Left ventricle myocardium inferior (tissue), 1 donor: ENCODE results near the gene COL21A1. TPM values are rescaled to one million over a fixed set of nuclear protein-coding genes. Genes with fewer than 3 reads are reported as not detected.

Experiments used
- DNase-seq: peaks from one replicate; pipeline ENCODE4 v3.0.0-alpha.2; 2020
- H3K27ac ChIP-seq: fragments of 200-600 bp; replicated peaks from 2 replicates; pipeline ENCODE4 v1.8.0; 2021
- H3K27me3 ChIP-seq: fragments of 200-600 bp; 2 replicates; pipeline ENCODE4 v1.8.0; 2021; ENCODE audit warnings: low read depth
- H3K36me3 ChIP-seq: fragments of 200-600 bp; 2 replicates; pipeline ENCODE4 v1.8.0; 2021
- H3K4me1 ChIP-seq: fragments of 200-600 bp; 2 replicates; pipeline ENCODE4 v1.8.0; 2021
- H3K4me3 ChIP-seq: fragments of 200-600 bp; 2 replicates; pipeline ENCODE4 v1.8.0; 2021; ENCODE audit warnings: mild to moderate bottlenecking, moderate library complexity
- H3K9me3 ChIP-seq: fragments of 200-600 bp; replicated peaks from 2 replicates; pipeline ENCODE4 v1.8.0; 2021
- intact Hi-C: fragments of 100-400 bp; cut with micrococcal nuclease; formaldehyde crosslinking; loops from one replicate; pipeline ENCODE4 v1.11.0; 2022
- total RNA-seq: library from RNA; stranded (reverse); fragmentation: NEBNext Ultra II Directional; extraction: Animal tissue kit (Norgen Biotek cat#: 25700); gene quantifications from one replicate; pipeline ENCODE4 v1.2.1, GENCODE V29; 2021
- TF ChIP-seq, protein P1 (sequence below): fragments of 200-600 bp; IDR thresholded peaks from 2 replicates; pipeline ENCODE4 v1.8.0; 2021; ENCODE audit warnings: antibody characterized with exemption, mild to moderate bottlenecking, borderline replicate concordance
- donor health status: DM: no; HTN: yes; CAD: no; lungs with severe emphysema.

Gene COL21A1
- total RNA-seq, 1 donor from 2014 or later, result 54.3 TPM

DNA sequence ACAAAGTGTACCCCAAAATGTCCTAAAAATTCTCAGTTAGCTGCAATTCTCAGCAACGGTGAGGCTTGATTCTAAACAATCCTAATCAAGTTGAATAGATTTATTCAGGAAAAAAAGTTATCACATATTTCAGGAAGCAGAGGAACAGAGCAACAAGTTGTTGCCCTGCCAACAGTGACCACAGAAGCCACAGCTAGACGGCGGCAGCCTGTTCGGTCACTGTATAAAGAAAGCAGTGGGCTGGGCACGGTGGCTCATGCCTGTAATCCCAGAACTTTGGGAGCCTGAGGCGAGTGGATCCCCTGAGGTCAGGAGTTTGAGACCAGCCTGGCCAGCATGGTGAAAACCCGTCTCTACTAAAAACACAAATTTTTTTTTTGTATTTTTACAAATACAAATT, 200.8 kb downstream of the COL21A1 start:
- no peaks in the 10 kb centered on the region for H3K36me3 ChIP-seq
- no peak overlapping the region for H3K27ac ChIP-seq
- intact Hi-C loops, result no loop called here
- peak; percentile 15 for DNase-seq
- H3K9me3 ChIP-seq, result no peaks in the 10 kb centered on the region
- no peak overlapping the region for H3K4me3 ChIP-seq
- TF ChIP-seq, protein P1, sequence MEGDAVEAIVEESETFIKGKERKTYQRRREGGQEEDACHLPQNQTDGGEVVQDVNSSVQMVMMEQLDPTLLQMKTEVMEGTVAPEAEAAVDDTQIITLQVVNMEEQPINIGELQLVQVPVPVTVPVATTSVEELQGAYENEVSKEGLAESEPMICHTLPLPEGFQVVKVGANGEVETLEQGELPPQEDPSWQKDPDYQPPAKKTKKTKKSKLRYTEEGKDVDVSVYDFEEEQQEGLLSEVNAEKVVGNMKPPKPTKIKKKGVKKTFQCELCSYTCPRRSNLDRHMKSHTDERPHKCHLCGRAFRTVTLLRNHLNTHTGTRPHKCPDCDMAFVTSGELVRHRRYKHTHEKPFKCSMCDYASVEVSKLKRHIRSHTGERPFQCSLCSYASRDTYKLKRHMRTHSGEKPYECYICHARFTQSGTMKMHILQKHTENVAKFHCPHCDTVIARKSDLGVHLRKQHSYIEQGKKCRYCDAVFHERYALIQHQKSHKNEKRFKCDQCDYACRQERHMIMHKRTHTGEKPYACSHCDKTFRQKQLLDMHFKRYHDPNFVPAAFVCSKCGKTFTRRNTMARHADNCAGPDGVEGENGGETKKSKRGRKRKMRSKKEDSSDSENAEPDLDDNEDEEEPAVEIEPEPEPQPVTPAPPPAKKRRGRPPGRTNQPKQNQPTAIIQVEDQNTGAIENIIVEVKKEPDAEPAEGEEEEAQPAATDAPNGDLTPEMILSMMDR, result no peak
- no peaks in the 10 kb centered on the region for H3K27me3 ChIP-seq
- H3K4me1 ChIP-seq, result no peaks in the 10 kb centered on the region

- Histone ChIP-seq H3K27me3 (no peaks in the 10 kb centered on the region), H3K9me3 (no peaks in the 10 kb centered on the region), H3K27ac (no peak overlapping the region), H3K36me3 (no peaks in the 10 kb centered on the region), H3K4me3 (no peak overlapping the region), H3K4me1 (no peaks in the 10 kb centered on the region)
- TF ChIP-seq, protein P1, result no peak
- intact Hi-C loops, result no loop called here
- no peak for DNase-seq
Measured at GRCh38 chr6:56043761-56044160, 203.6 kb downstream of the COL21A1 start.

GRCh38 chr6:56043076-56043475, 204.3 kb downstream of the COL21A1 start:
- intact Hi-C loops, result no loop called here
- Histone ChIP-seq H3K27ac (no peak overlapping the region), H3K4me3 (no peak overlapping the region), H3K9me3 (no peaks in the 10 kb centered on the region), H3K4me1 (no peaks in the 10 kb centered on the region), H3K36me3 (no peaks in the 10 kb centered on the region), H3K27me3 (no peaks in the 10 kb centered on the region)
- DNase-seq, result no peak
- TF ChIP-seq, protein P1, result no peak

DNA sequence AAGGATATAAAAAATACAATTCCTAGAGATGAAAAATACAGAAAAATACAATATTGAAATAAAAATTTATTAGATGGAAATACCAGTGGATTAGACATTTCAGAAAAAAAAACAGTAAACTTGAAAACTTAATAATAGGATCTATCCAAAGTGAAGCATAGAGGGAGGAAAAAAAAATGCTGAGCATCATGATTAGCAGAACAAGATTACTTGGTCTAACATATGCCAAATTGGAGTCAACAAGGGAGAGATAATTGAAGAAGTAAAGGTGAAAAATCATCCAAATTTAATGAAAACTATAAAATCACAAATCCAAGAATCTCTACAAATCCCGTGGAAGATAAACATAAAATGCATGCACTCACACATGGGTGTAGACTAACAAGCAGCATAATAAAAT, 205.8 kb downstream of the COL21A1 start:
- Histone ChIP-seq H3K27ac (no peak overlapping the region), H3K36me3 (no peaks in the 10 kb centered on the region), H3K4me1 (no peaks in the 10 kb centered on the region), H3K27me3 (no peaks in the 10 kb centered on the region), H3K9me3 (no peaks in the 10 kb centered on the region), H3K4me3 (no peak overlapping the region)
- TF ChIP-seq, protein P1, result no peak
- DNase-seq, result no peak
- intact Hi-C loops, result no loop called here

DNA sequence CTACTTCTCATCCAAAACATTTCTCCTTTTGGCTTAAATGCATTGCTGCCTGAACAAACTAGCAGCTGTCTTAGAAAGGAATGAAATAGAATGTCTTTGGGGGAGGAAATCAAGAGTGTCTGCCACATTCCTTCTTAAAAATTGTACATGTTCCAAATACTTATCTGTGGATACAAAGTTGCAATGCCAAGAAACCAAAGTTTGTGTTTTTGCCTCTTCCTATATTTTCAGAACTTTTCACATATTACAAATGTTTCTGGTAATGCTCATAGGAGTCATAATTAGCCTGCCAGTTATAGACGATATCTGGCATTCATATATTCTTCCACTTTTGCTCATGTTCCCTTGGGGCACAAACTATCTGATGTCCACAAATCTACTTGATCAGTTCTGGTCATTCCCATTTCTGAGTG, 206.5 kb downstream of the COL21A1 start:
- intact Hi-C loops, result no loop called here
- Histone ChIP-seq H3K27me3 (no peaks in the 10 kb centered on the region), H3K4me3 (no peak overlapping the region), H3K27ac (no peak overlapping the region), H3K9me3 (no peaks in the 10 kb centered on the region), H3K36me3 (no peaks in the 10 kb centered on the region), H3K4me1 (no peaks in the 10 kb centered on the region)
- TF ChIP-seq, protein P1, result no peak
- DNase-seq, result no peak

DNA sequence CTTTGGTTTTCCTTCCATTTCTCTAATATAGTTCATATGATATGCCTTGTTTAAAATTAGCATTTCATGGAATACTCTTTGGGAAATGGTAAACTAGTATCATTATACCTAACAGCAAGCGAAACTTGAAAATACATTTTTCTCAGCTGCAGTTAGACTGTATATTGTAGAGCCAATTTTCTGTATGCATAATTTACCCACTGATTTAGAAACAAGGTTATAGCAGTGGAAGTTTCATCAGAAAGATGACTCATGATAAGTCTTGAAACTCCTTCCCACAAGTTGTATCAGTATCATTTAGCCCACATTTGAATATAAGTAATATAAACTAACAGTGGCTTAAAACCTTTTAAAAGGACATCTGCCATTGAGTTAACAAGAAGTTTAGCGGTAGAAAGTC, 207.2 kb downstream of the COL21A1 start:
- intact Hi-C loops, result no loop called here
- Histone ChIP-seq H3K4me3 (no peak overlapping the region), H3K27ac (no peak overlapping the region), H3K36me3 (no peaks in the 10 kb centered on the region), H3K9me3 (no peaks in the 10 kb centered on the region), H3K4me1 (no peaks in the 10 kb centered on the region), H3K27me3 (no peaks in the 10 kb centered on the region)
- no peak for DNase-seq
- TF ChIP-seq, protein P1, result no peak
